H1 (cell line): ENCODE data around the gene UTS2R.

Experiments
- BCL11A ChIP-seq, 2 experiments: IDR thresholded peaks; one replicate each; pipeline ENCODE4 v1.6.1; 2011; ENCODE audit warnings: low read depth in 2 of 2, low read length in 2 of 2, mild to moderate bottlenecking in 2 of 2
- BRCA1 ChIP-seq: IDR thresholded peaks from 2 replicates; pipeline ENCODE4 v1.6.1; 2012; ENCODE audit warnings: low read depth, low read length, improper control_type of control experiment
- CBX8 ChIP-seq: fragments of 300-800, 300-1000 bp; sonication (generic); IDR thresholded peaks from 2 replicates; pipeline ENCODE4 v1.7.1; 2016; ENCODE audit warnings: low read depth, low read length, borderline replicate concordance
- CEBPB ChIP-seq: IDR thresholded peaks from 2 replicates; pipeline ENCODE4 v1.6.1; 2012; ENCODE audit warnings: low read depth, low read length
- EP300 ChIP-seq, 2 experiments: IDR thresholded peaks; 1 replicate in 1 of 2; 2 replicates in 1 of 2; pipeline ENCODE4 v1.6.1; 2011 to 2012; ENCODE audit warnings: low read depth in 2 of 2, low read length in 2 of 2, mild to moderate bottlenecking in 2 of 2, borderline replicate concordance in 1 of 2, inconsistent platforms in 1 of 2, moderate library complexity in 1 of 2
- EZH2 ChIP-seq: fragments of 200-600 bp; sonication (generic); IDR thresholded peaks from 2 replicates; pipeline ENCODE4 v1.7.1; 2012; ENCODE audit warnings: low read depth, mild to moderate bottlenecking, moderate library complexity, low read length, inconsistent platforms; ENCODE audit not compliant: severe bottlenecking
- FOSL1 ChIP-seq: IDR thresholded peaks from 2 replicates; pipeline ENCODE4 v1.6.1; 2011; ENCODE audit warnings: mild to moderate bottlenecking, low read depth, low read length, moderate library complexity; ENCODE audit not compliant: insufficient read depth
- POLR2A ChIP-seq, 2 experiments: IDR thresholded peaks; 1 replicate in 1 of 2; 2 replicates in 1 of 2; pipeline ENCODE4 v1.6.1; 2011; ENCODE audit warnings: low read depth in 2 of 2, low read length in 2 of 2, mild to moderate bottlenecking in 2 of 2; ENCODE audit errors: control extremely low read depth in 1 of 2
- POLR2AphosphoS5 ChIP-seq: IDR thresholded peaks from 2 replicates; pipeline ENCODE4 v1.6.1; 2011; ENCODE audit warnings: low read depth, low read length
- RAD21 ChIP-seq, 2 experiments: IDR thresholded peaks in 1 of 2; conservative IDR thresholded peaks in 1 of 2; 2 replicates each; pipeline ENCODE4 v1.6.1; 2011; ENCODE audit warnings: low read depth in 2 of 2, low read length in 2 of 2, improper control_type of control experiment in 1 of 2, inconsistent platforms in 1 of 2, mild to moderate bottlenecking in 1 of 2, moderate library complexity in 1 of 2
- TAF1 ChIP-seq: IDR thresholded peaks from 2 replicates; pipeline ENCODE4 v1.6.1; 2011; ENCODE audit warnings: mild to moderate bottlenecking, low read depth, low read length
- YY1 ChIP-seq: IDR thresholded peaks from 2 replicates; pipeline ENCODE4 v1.6.1; 2011; ENCODE audit warnings: low read depth, mild to moderate bottlenecking, low read length
- TF ChIP-seq, protein P1 (sequence below), 3 experiments: IDR thresholded peaks; 1 replicate in 2 of 3; 2 replicates in 1 of 3; pipeline versions ENCODE4 v1.5.1 to v1.6.1; 2011; ENCODE audit warnings: low read length in 3 of 3, mild to moderate bottlenecking in 3 of 3, inconsistent platforms in 2 of 3, low read depth in 1 of 3, moderate library complexity in 1 of 3; ENCODE audit not compliant: insufficient read depth in 1 of 3; ENCODE audit errors: control extremely low read depth in 1 of 3

DNA sequence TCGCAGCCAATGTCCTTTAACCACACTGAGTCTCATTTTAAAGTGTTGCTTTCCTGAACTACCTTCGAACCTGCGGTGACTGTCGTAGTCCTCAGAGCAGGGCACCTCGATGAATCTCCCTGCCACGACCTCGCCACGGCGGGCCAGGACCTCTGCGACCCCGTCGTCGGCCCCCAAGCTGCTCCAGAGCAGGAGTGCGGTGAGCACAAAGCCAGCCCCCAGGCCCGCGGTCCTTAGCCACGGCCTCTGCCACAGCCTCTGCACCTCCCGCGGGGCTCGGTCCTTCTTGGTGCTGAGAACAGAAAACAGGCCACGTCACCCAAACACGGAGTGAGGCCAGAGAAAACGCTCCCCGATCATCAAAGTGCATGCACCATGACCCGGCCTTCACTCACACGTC lies 43.8 kb downstream of the UTS2R start:
- no peak for TF ChIP-seq POLR2A (IDR thresholded peaks at IDR 0.05; ENCODE audit: control extremely low read depth in 1 of 2, low read depth in 2 of 2, low read length in 2 of 2)
- no peak for TF ChIP-seq BRCA1
- no peak for TF ChIP-seq BCL11A (IDR thresholded peaks at IDR 0.05; ENCODE audit: low read depth in 2 of 2, low read length in 2 of 2)
- no peak for TF ChIP-seq RAD21 (IDR thresholded peaks at IDR 0.05 in 1 of 2, conservative IDR thresholded peaks at IDR 0.05 in 1 of 2; ENCODE audit: low read depth in 2 of 2, low read length in 2 of 2)
- no peak for TF ChIP-seq YY1
- TF ChIP-seq, protein P1, sequence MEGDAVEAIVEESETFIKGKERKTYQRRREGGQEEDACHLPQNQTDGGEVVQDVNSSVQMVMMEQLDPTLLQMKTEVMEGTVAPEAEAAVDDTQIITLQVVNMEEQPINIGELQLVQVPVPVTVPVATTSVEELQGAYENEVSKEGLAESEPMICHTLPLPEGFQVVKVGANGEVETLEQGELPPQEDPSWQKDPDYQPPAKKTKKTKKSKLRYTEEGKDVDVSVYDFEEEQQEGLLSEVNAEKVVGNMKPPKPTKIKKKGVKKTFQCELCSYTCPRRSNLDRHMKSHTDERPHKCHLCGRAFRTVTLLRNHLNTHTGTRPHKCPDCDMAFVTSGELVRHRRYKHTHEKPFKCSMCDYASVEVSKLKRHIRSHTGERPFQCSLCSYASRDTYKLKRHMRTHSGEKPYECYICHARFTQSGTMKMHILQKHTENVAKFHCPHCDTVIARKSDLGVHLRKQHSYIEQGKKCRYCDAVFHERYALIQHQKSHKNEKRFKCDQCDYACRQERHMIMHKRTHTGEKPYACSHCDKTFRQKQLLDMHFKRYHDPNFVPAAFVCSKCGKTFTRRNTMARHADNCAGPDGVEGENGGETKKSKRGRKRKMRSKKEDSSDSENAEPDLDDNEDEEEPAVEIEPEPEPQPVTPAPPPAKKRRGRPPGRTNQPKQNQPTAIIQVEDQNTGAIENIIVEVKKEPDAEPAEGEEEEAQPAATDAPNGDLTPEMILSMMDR (IDR thresholded peaks at IDR 0.05; ENCODE audit: control extremely low read depth in 1 of 3, insufficient read depth in 1 of 3, low read depth in 1 of 3, low read length in 3 of 3): no peak
- TF ChIP-seq EZH2: no peak
- TF ChIP-seq TAF1: no peak
- no peak for TF ChIP-seq CBX8
- TF ChIP-seq FOSL1: no peak
- no peak for TF ChIP-seq EP300 (IDR thresholded peaks at IDR 0.05; ENCODE audit: borderline replicate concordance in 1 of 2, low read depth in 2 of 2, low read length in 2 of 2)
- TF ChIP-seq CEBPB: no peak
- no peak for TF ChIP-seq POLR2AphosphoS5
